Measurements from ENCODE around the gene TWIST2.

TWIST2 gene

DNA sequence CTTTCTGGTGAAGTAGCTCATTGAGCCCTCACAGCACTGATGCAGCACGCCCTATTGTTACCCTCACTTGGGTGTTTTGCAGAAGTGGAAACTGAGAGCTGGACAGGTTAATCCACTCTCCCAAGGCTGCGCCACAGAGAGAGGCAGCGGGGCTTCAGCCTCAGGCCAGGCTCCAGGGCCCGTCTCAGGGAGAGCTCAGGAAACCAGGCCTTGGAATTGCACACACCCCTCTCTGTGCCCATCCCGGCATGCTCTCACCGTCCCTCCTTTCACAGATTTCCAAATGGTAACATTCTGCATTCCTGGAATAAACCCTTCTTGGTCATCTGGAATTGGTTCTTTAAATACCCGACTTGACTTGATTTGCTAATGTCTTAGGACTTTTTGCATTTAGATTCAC lies 51.5 kb downstream of the TWIST2 start:
- no peak for TF ChIP-seq CTCF (IDR thresholded peaks at IDR 0.05)
- H3K4me3 ChIP-seq: no peak overlapping the region
- no peaks in the 10 kb centered on the region for H3K27me3 ChIP-seq
- no peak for DNase-seq
- H3K36me3 ChIP-seq: no peaks in the 10 kb centered on the region
- no peaks in the 10 kb centered on the region for H3K9me3 ChIP-seq
- no peak overlapping the region for H3K27ac ChIP-seq
- intact Hi-C loops (cut with DNase I; ENCODE audit: low total_unique reads): no loop called here
- H3K4me1 ChIP-seq: peaks cover 0 to 28% (median 18%) of the 10 kb centered on the region in 4 donors

- no peak overlapping the region for H3K4me3 ChIP-seq
- no peaks in the 10 kb centered on the region for H3K9me3 ChIP-seq
- TF ChIP-seq CTCF (IDR thresholded peaks at IDR 0.05): no peak
- no peaks in the 10 kb centered on the region for H3K27me3 ChIP-seq
- intact Hi-C loops (cut with DNase I; ENCODE audit: low total_unique reads): no loop called here
- no peak for DNase-seq
- peaks cover 0 to 17% (median 9%) of the 10 kb centered on the region in 4 donors for H3K4me1 ChIP-seq
- no peaks in the 10 kb centered on the region for H3K36me3 ChIP-seq
- no peak overlapping the region for H3K27ac ChIP-seq
Observed at GRCh38 chr2:238900511-238900910, 52.6 kb downstream of the TWIST2 start.

- Histone ChIP-seq H3K4me1 (peaks cover 0 to 7% (median 0%) of the 10 kb centered on the region in 4 donors), H3K27ac (no peak overlapping the region), H3K36me3 (no peaks in the 10 kb centered on the region), H3K27me3 (no peaks in the 10 kb centered on the region), H3K4me3 (no peak overlapping the region), H3K9me3 (no peaks in the 10 kb centered on the region)
- DNase-seq: no peak
- intact Hi-C loops (cut with DNase I; ENCODE audit: low total_unique reads): no loop called here
- TF ChIP-seq CTCF (IDR thresholded peaks at IDR 0.05): no peak
Observed at GRCh38 chr2:238901461-238902057, 53.7 kb downstream of the TWIST2 start.

DNA sequence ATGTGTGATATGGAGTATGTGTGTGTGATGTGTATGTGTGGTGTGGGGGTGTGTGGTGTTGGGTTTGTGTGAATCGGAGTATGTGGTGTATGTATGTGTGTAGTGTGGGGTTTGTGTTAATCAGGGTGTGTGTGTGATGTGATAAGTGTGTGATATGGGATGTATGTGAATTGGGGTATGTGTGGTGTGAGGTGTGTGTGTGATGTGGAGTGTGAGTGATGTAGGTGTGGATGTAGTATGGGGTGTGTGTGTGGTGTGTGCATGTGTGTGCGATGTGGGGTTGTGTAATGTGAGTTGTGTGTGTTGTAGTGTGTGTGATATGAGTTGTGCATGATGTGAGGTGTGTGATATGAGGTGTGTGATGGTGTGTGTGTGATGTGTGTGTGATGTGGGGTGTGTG lies 54.4 kb downstream of the TWIST2 start:
- Histone ChIP-seq H3K4me3 (no peak overlapping the region), H3K27me3 (no peaks in the 10 kb centered on the region)

GRCh38 chr2:238903141-238903540 lies 55.3 kb downstream of the TWIST2 start:
- intact Hi-C loops (cut with DNase I; ENCODE audit: low total_unique reads): no loop called here
- DNase-seq: no peak
- H3K4me3 ChIP-seq: no peak overlapping the region
- H3K27ac ChIP-seq: no peak overlapping the region
- no peak for TF ChIP-seq CTCF (IDR thresholded peaks at IDR 0.05)
- no peaks in the 10 kb centered on the region for H3K27me3 ChIP-seq
- H3K9me3 ChIP-seq: no peaks in the 10 kb centered on the region
- H3K36me3 ChIP-seq: no peaks in the 10 kb centered on the region
- no peaks in the 10 kb centered on the region for H3K4me1 ChIP-seq

More for the DNA sequence above, 54.4 kb downstream of the TWIST2 start:
- H3K9me3 ChIP-seq: no peaks in the 10 kb centered on the region
- DNase-seq: no peak
- H3K36me3 ChIP-seq: no peaks in the 10 kb centered on the region
- H3K27ac ChIP-seq: no peak overlapping the region
- intact Hi-C loops (cut with DNase I; ENCODE audit: low total_unique reads): no loop called here
- H3K4me1 ChIP-seq: peaks cover 0 to 3% (median 0%) of the 10 kb centered on the region in 4 donors
- TF ChIP-seq CTCF (IDR thresholded peaks at IDR 0.05): no peak

DNA sequence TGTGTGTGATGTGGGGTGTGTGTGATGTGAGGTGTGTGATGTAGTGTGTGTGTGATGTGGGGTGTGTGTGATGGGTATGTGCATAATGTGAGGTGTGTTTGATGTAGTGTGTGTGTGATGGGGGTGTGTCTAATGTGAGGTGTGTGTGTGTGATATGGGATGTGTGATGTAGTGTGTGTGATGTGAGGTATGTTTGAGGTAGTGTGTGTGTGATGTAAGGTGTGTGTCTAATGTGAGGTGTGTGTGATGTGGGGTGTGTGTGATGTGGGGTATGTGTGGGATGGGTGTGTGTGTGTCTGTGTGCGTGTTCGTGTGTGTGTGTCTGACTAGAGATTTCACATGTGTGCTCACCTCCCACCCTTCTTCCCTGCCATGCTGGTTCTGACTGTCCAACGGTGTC lies 56.3 kb downstream of the TWIST2 start:
- Histone ChIP-seq H3K27ac (no peak overlapping the region), H3K27me3 (no peaks in the 10 kb centered on the region), H3K4me3 (no peak overlapping the region), H3K4me1 (peaks cover 0 to under 1% (median 0%) of the 10 kb centered on the region in 4 donors), H3K9me3 (no peaks in the 10 kb centered on the region), H3K36me3 (no peaks in the 10 kb centered on the region)
- no peak for DNase-seq
- intact Hi-C loops (cut with DNase I; ENCODE audit: low total_unique reads): no loop called here
- TF ChIP-seq CTCF (IDR thresholded peaks at IDR 0.05): no peak
